HG02763 (cell line): ENCODE data around the gene CAMTA1.

Experiments
- ATAC-seq: cut with Tn5 transposase; IDR thresholded peaks from one replicate; pipeline ENCODE4 v1.9.1; 2021; ENCODE audit warnings: mild to moderate bottlenecking, moderate library complexity; ENCODE audit not compliant: unreplicated experiment

CAMTA1 gene

GRCh38 chr1:7572654-7573152, 787.4 kb downstream of the CAMTA1 start:
- ATAC-seq: no peak

GRCh38 chr1:7573481-7573880, 788.2 kb downstream of the CAMTA1 start:
- ATAC-seq: no peak

- no peak for ATAC-seq
These were observed 789.1 kb downstream of the CAMTA1 start for GRCh38 chr1:7574121-7575040.

- ATAC-seq: no peak
These were observed 789.8 kb downstream of the CAMTA1 start for GRCh38 chr1:7575041-7575400.

GRCh38 chr1:7576946-7577657, 791.8 kb downstream of the CAMTA1 start:
- ATAC-seq: no peak

- no peak for ATAC-seq
These were observed 793.0 kb downstream of the CAMTA1 start for GRCh38 chr1:7578206-7578605.

GRCh38 chr1:7579016-7579415, 793.8 kb downstream of the CAMTA1 start:
- ATAC-seq: no peak

- no peak for ATAC-seq
These were observed 794.9 kb downstream of the CAMTA1 start for GRCh38 chr1:7579831-7580804.

- no peak for ATAC-seq
These were observed 795.9 kb downstream of the CAMTA1 start for GRCh38 chr1:7580923-7581753.

GRCh38 chr1:7581754-7582459, 796.7 kb downstream of the CAMTA1 start:
- no peak for ATAC-seq

GRCh38 chr1:7582460-7582972, 797.3 kb downstream of the CAMTA1 start:
- ATAC-seq: no peak

GRCh38 chr1:7583291-7584096, 798.2 kb downstream of the CAMTA1 start:
- ATAC-seq: no peak

- no peak for ATAC-seq
These were observed 798.9 kb downstream of the CAMTA1 start for GRCh38 chr1:7584157-7584556.

GRCh38 chr1:7584643-7585042, 799.4 kb downstream of the CAMTA1 start:
- no peak for ATAC-seq

- no peak for ATAC-seq
These were observed 800.1 kb downstream of the CAMTA1 start for GRCh38 chr1:7585216-7585907.

- no peak for ATAC-seq
These were observed 801.0 kb downstream of the CAMTA1 start for GRCh38 chr1:7586031-7586941.
